Subcutaneous abdominal adipose tissue (tissue), 5 donors: ENCODE data around the gene TNFRSF14.

Experiments
- H3K27ac ChIP-seq: one replicate; pipeline ENCODE4 v1.7.0; 2013; ENCODE audit warnings: low read depth, mild to moderate bottlenecking, inconsistent platforms, low read length, moderate library complexity
- H3K27me3 ChIP-seq, 5 donors: one replicate each; pipeline ENCODE4 v1.7.0; 2013; ENCODE audit warnings: low read length in 5 of 5, inconsistent platforms in 1 of 5; ENCODE audit not compliant: control insufficient read depth in 5 of 5, insufficient read depth in 4 of 5
- H3K36me3 ChIP-seq, 5 donors: one replicate each; pipeline ENCODE4 v1.7.0; 2013; ENCODE audit warnings: low read length in 5 of 5; ENCODE audit not compliant: control insufficient read depth in 5 of 5, insufficient read depth in 5 of 5
- H3K4me1 ChIP-seq, 5 donors: one replicate each; pipeline ENCODE4 v1.7.0; 2013; ENCODE audit warnings: low read length in 5 of 5, mild to moderate bottlenecking in 3 of 5, moderate library complexity in 1 of 5; ENCODE audit not compliant: control insufficient read depth in 5 of 5, insufficient read depth in 5 of 5
- H3K4me3 ChIP-seq, 5 donors: one replicate each; pipeline ENCODE4 v1.7.0; 2013; ENCODE audit warnings: low read length in 5 of 5, low read depth in 1 of 5
- H3K9ac ChIP-seq, 5 donors: one replicate each; pipeline ENCODE4 v1.7.0; 2013; ENCODE audit warnings: low read length in 5 of 5, mild to moderate bottlenecking in 4 of 5, moderate library complexity in 3 of 5
- H3K9me3 ChIP-seq, 5 donors: one replicate each; pipeline ENCODE4 v1.7.0; 2013; ENCODE audit warnings: low read length in 5 of 5; ENCODE audit not compliant: control insufficient read depth in 5 of 5
- donor health status: healthy.
- donor health status: healthy.
- donor health status: healthy.
- donor health status: healthy.
- donor health status: healthy.

The TNFRSF14 gene

DNA sequence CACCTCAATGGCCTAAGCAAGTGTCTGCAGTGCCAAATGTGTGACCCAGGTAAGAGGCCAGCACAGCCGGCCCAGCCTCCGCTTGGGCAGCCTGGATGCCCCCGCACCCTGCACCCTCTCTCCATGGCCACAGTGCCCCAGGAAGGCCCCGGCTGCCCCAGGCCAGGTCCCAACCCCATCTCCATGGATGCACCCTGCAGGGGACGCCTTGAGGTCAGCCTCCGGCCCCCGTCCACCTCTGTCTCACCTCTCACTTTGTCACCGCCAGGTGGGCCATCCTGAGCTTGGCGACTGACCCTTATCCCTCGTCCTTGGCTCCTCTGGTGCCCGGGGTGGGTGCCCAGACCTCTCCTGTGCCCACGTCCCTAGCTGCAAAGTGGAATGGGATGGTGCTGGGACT is 2.2 kb downstream of the TNFRSF14 start:
- no peaks in the 10 kb centered on the region for H3K27me3 ChIP-seq
- peaks cover 0 to 56% (median 44%) of the 10 kb centered on the region in 5 donors for H3K36me3 ChIP-seq
- H3K9ac ChIP-seq = no peak overlapping the region

DNA sequence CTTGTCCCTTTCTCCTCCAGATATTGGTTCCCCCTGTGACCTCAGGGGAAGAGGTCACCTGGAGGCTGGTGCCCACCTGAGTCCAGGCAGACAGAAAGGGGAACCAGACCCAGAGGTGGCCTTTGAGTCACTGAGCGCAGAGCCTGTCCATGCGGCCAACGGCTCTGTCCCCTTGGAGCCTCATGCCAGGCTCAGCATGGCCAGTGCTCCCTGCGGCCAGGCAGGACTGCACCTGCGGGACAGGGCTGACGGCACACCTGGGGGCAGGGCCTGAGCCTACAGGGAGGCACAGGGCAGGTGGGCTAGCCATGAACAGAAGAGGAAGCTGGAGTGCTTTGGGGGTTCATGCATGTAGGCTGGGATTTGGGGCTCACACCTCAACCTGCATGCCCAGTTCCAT is 2.7 kb downstream of the TNFRSF14 start:
- Histone ChIP-seq H3K27ac (no peak overlapping the region), H3K9me3 (no peaks in the 10 kb centered on the region), H3K27me3 (no peaks in the 10 kb centered on the region), H3K9ac (no peak overlapping the region), H3K4me3 (no peak overlapping the region), H3K36me3 (peaks cover 0 to 60% (median 47%) of the 10 kb centered on the region in 5 donors), H3K4me1 (peaks cover 6 to 56% (median 43%) of the 10 kb centered on the region in 5 donors)

More for the DNA sequence above, 2.2 kb downstream of the TNFRSF14 start:
- no peak overlapping the region for H3K27ac ChIP-seq
- H3K9me3 ChIP-seq = no peaks in the 10 kb centered on the region
- peak overlapping the region in 1 of 5 donors; percentile 95 for H3K4me3 ChIP-seq
- H3K4me1 ChIP-seq = peaks cover 6 to 56% (median 43%) of the 10 kb centered on the region in 5 donors

DNA sequence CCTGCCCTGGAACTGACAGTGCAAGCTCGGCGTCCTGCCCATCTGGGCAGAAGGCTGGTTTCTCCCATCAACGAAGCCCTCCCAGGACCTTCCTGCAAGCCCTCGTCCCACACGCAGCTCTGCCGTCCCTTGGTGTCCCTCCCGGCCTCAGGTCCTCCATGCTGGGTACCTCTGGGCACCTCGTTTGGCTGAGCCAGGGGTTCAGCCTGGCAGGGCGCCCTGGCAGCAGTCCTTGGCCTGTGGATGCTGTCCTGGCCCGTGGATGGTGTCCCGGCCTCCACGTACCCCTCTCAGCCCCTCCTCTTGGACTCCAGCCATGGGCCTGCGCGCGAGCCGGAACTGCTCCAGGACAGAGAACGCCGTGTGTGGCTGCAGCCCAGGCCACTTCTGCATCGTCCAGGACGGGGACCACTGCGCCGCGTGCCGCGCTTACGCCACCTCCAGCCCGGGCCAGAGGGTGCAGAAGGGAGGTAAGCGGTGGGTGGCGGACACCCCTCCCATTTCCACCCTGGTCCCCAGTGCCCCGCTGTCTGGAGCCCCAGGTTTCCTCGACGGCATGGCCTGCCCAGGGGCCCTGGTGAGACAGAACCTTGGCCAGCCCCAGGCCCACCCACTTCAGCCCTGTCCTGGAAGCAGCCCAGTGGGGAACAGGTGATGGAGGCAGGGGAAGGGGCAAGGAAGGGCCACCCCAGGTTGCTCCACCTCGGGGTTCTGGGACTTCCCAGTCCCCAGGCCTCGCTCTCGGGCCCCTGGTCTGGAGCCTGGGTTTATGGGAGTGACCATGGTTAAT is 3.5 kb downstream of the TNFRSF14 start:
- Histone ChIP-seq H3K4me1 (peaks cover 6 to 48% (median 41%) of the 10 kb centered on the region in 5 donors), H3K27ac (no peak overlapping the region), H3K36me3 (peaks cover 0 to 61% (median 47%) of the 10 kb centered on the region in 5 donors)

DNA sequence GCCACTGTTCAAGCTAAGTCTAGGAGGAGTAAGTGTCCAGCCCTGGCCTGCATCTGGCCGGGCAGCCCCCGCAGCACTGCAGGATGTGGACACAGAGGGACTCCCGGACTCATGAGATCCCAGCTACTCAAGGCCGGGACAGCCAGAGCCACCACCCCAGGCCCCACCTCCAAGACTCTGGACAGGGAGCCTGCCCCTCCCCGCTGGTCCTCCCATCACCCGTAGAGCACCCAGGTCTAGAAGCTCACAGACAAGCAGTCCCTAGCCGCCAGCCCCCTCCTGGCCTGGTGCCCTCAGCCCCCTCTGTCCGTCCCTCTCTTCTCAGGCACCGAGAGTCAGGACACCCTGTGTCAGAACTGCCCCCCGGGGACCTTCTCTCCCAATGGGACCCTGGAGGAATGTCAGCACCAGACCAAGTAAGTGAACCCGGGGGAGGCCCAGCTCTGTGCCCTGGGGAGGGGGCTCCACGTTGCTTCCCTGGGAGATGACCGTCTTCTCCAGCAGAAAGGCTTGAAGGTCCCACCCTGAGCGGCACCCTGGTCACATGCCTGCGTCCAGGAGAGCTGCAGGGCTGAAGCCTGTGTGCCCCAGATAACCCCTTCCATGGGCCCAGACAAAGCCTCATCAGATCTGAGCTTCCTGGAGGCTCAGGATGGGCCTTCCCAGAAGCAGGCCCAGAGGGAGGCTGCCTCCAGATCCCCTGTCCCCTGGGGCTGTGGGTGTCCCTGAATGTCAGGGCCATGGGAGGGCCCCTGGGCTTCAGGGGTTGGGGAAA is 4.3 kb downstream of the TNFRSF14 start:
- Histone ChIP-seq H3K9me3 (no peaks in the 10 kb centered on the region), H3K27me3 (peaks cover 0 to 6% (median 0%) of the 10 kb centered on the region in 5 donors), H3K27ac (no peak overlapping the region), H3K4me3 (no peak overlapping the region), H3K9ac (no peak overlapping the region), H3K4me1 (peaks cover 6 to 40% (median 34%) of the 10 kb centered on the region in 5 donors), H3K36me3 (peaks cover 0 to 61% (median 47%) of the 10 kb centered on the region in 5 donors)

More for the DNA sequence above, 3.5 kb downstream of the TNFRSF14 start:
- no peaks in the 10 kb centered on the region for H3K9me3 ChIP-seq
- H3K27me3 ChIP-seq = no peaks in the 10 kb centered on the region
- H3K9ac ChIP-seq = peak overlapping the region in 1 of 5 donors; percentile 2
- no peak overlapping the region for H3K4me3 ChIP-seq

DNA sequence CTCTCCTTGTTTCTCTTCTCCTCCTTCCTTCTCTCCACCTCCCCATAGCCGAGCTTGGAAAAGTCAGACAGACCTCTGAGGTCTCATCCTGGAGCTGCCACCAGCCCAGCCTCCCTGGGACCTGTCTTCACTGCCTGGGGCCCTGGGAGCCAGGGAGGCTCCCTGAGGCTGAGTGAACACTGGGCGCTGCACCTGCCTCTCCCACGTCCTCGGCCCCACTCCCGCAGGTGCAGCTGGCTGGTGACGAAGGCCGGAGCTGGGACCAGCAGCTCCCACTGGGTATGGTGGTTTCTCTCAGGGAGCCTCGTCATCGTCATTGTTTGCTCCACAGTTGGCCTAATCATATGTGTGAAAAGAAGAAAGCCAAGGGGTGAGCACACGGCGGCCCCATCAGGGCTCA is 5.3 kb downstream of the TNFRSF14 start:
- peaks cover 0 to 7% (median 6%) of the 10 kb centered on the region in 5 donors for H3K27me3 ChIP-seq
- no peak overlapping the region for H3K27ac ChIP-seq
- H3K9me3 ChIP-seq = no peaks in the 10 kb centered on the region
- H3K36me3 ChIP-seq = peaks cover 0 to 61% (median 47%) of the 10 kb centered on the region in 5 donors
- peaks cover 2 to 31% (median 25%) of the 10 kb centered on the region in 5 donors for H3K4me1 ChIP-seq
- H3K4me3 ChIP-seq = no peak overlapping the region
- no peak overlapping the region for H3K9ac ChIP-seq

DNA sequence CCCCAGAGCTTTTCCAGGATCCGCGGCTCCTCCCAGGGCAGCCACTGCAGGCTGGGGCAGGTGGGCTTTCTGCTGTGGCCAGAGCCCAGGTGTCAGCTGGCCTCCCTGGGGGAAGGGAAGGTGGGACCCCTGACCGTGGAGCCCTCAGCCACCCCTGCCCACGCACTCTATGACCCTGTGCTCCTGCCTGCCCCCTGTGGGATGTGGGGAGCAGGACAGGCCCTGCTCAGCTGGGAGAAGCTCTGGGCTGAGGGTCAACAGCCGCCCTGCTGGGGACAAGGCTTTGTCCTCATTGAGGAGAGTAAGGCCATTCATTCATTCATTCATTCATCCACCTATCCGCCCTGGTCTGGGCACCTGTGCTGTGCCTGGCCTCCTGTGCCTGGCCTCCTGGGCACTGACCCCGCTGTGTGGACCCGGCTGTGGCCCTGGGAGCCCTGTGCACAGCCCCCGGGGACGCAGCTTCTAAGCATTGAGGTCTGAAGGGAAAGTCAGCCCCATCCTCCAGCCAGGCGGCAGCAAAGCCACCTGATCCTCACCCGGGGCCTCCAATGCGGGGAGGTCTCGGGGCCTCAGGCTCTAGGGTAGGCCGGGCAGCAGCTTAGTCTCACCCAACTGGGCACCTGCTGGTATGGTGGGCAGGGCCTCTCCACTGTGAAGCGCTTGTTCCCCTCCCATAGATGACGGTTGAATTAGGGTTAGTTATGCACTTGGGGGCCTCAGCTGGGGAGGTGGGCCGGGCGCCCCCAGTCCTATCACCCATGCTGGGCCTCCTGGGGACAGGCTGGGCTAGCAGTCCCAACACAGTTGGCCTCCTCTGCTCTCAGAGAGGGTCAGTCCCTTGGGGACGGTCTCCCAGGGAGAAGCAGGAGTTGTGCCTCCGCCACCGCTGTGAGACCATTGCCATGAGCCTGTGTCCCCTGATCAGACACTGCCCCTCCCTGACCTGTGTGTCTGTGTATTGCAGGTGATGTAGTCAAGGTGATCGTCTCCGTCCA is 6.0 kb downstream of the TNFRSF14 start:
- Histone ChIP-seq H3K27me3 (peaks cover 0 to 9% (median 7%) of the 10 kb centered on the region in 5 donors), H3K27ac (no peak overlapping the region), H3K36me3 (peaks cover 0 to 61% (median 47%) of the 10 kb centered on the region in 5 donors), H3K9me3 (no peaks in the 10 kb centered on the region), H3K4me3 (no peak overlapping the region), H3K9ac (no peak overlapping the region), H3K4me1 (peaks cover 2 to 23% (median 17%) of the 10 kb centered on the region in 5 donors)

DNA sequence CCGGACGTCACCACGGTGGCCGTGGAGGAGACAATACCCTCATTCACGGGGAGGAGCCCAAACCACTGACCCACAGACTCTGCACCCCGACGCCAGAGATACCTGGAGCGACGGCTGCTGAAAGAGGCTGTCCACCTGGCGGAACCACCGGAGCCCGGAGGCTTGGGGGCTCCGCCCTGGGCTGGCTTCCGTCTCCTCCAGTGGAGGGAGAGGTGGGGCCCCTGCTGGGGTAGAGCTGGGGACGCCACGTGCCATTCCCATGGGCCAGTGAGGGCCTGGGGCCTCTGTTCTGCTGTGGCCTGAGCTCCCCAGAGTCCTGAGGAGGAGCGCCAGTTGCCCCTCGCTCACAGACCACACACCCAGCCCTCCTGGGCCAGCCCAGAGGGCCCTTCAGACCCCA is 7.0 kb downstream of the TNFRSF14 start:
- Histone ChIP-seq H3K36me3 (peaks cover 0 to 57% (median 45%) of the 10 kb centered on the region in 5 donors), H3K9ac (no peak overlapping the region), H3K9me3 (no peaks in the 10 kb centered on the region), H3K27ac (no peak overlapping the region), H3K4me1 (peaks cover 0 to 13% (median 7%) of the 10 kb centered on the region in 5 donors), H3K4me3 (no peak overlapping the region), H3K27me3 (peaks cover 0 to 14% (median 10%) of the 10 kb centered on the region in 5 donors)

DNA sequence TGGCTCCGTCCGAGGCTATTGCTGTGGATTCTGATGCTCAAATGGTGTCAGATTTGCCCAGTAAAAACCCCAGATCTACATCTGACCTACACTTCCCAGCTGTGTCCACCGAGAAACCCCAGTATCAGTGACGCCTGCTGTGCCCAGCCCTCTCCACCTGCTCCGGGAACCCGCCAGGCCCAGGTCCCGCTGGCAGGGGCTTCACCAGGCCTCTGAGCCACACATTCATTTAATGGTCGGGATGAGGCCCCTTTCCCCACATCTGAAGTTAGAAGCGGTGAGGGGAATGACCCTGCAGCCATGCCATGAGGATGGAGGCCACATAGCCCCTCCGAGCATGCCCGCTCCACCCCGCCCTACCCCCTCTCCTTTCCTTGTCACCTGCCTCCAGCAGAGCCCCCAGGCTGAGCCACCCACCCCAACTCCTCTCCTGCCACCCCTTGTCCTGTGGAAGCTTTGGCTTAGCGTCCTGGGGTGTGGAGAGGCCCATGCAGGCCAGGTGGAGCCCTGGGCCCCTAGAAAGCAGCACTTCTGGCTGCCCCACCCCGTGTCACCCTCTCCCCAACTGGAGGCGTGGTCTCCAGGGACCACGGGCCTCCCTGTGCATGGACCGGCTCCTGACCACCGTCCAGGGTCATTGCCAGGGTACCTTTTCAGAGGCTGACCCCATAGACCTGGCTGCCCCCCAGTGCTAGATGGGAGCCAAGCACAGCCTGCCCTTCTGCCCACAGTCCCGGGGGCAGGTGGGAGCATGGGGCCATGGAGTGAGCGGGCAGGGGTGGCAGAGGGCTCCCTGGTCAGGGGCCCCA is 8.0 kb downstream of the TNFRSF14 start:
- Histone ChIP-seq H3K36me3 (peaks cover 0 to 47% (median 36%) of the 10 kb centered on the region in 5 donors), H3K4me1 (peaks cover 0 to 4% (median 0%) of the 10 kb centered on the region in 5 donors), H3K4me3 (no peak overlapping the region), H3K9me3 (no peaks in the 10 kb centered on the region), H3K9ac (no peak overlapping the region), H3K27me3 (peaks cover 0 to 16% (median 12%) of the 10 kb centered on the region in 5 donors), H3K27ac (no peak overlapping the region)
